HG03159 (cell line): ENCODE results near the gene ADRB2.
A peak's percentile ranks its signal among the peaks of the same experiment; 100 is the strongest.

Experiments
- ATAC-seq: cut with Tn5 transposase; IDR thresholded peaks from one replicate; pipeline ENCODE4 v1.9.1; 2021; ENCODE audit warnings: mild to moderate bottlenecking, moderate library complexity; ENCODE audit not compliant: unreplicated experiment

Gene ADRB2

DNA sequence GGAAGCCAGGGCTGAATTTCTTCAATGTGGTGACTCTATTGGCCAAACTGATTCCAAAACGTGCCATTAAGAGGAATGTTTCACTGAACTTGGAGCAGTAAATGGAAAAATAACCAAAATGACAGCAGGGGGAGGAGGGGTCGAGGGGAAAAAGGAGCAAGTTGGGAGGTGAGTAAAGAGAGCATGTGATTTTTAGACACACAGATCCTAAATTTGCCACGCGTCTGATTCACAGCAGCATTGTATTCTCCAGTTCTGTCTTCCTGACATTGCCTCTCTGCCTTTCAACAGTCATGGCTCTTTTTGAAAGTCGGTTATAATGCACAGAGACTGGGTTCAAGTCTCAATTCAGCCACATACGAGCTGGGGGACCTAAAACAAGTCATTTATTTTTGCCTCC is 22.0 kb upstream of the ADRB2 start:
- no peak for ATAC-seq

GRCh38 chr5:148805326-148806290 is 20.8 kb upstream of the ADRB2 start:
- ATAC-seq, result peak; percentile 31

DNA sequence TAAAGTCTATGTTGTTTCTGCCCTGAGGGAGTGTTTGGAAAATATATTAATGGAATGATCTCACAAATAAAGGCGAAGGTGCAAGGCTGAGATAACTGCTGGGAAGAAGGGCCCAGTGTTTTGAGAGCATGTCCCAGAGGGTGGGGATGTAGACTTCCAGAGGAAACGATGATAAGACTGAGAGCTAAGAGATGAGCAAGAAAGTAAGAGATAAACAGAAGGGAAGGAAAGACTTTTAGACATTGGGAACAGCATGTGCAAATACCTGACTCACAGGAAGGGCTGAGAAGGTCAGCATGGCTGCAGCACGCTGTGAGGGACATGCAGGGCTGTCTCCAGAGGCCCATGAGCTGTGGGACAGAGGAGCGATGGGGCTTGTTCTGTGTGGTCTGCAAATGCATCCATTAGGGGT is 19.9 kb upstream of the ADRB2 start:
- ATAC-seq, result no peak

GRCh38 chr5:148807851-148808250 is 18.6 kb upstream of the ADRB2 start:
- no peak for ATAC-seq

DNA sequence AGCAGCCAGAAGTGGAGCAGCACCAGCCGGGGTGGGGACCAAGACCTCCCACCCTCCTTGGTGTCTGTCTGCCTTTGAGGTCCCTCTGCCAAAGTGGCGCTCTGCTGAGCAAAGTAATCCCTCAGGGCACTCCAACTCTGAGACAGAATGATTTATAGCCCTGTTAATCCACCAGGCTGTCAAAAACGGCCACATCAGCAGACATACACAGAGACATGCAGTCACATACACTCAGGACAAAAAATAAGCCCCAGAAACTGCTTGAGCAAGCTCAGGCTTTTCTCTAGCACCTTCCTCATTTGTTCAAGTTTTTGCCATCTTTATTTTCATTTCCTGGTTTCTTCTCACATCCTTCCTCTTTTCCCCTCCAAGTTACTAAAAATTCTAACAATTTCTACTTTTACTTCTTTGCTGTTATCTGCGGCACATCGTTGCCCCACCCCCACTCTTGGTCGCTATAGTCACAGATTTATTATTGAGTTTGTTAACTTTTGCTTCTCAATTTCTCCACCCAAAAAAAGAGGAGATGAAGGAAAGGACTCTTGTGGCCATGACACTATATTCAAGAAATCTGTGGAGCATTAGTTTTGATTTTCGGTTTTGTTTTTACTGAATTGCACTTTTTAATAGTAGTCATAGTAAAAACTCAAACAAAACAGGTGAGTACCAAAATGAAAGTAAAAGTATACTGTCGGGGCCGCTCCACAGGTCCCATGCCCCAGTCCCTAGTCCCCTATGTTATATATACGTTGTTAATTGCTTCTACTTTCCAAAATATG is 17.4 kb upstream of the ADRB2 start:
- ATAC-seq, result peak; percentile 72

DNA sequence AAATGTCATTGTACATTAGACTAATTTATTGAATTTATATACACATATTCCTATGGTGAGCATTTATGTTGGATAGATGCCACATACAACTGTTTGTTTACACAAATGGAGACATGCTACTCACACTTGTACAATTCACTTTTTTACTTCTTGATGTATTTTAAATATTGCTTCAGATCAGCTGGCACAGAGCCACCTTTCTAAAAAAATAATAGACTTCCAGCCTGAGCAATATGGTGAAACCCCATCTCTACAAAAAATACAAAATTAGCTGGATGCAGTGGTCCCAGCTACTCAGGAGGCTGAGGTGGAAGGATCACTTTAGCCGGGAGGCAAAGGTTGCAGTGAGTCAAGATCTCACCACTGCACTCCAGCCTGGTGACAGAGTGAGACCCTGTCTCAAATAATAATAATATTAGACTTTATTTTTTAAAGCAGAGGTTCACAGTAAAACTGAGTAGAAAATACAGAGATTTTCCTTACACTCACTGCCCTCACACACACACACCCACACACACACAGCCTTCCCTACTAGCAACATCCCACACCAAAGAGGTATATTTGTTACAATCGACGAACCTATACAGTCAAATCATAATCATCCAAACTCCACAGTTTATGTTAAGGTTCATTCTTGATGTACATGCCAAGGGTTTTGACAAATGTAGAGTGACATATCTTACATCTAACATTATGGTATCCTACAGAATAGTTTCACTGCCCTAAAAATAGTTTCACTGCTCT is 16.5 kb upstream of the ADRB2 start:
- no peak for ATAC-seq

GRCh38 chr5:148810823-148811222 is 15.6 kb upstream of the ADRB2 start:
- no peak for ATAC-seq

- ATAC-seq, result no peak
These were observed 14.7 kb upstream of the ADRB2 start for GRCh38 chr5:148811756-148812155.

DNA sequence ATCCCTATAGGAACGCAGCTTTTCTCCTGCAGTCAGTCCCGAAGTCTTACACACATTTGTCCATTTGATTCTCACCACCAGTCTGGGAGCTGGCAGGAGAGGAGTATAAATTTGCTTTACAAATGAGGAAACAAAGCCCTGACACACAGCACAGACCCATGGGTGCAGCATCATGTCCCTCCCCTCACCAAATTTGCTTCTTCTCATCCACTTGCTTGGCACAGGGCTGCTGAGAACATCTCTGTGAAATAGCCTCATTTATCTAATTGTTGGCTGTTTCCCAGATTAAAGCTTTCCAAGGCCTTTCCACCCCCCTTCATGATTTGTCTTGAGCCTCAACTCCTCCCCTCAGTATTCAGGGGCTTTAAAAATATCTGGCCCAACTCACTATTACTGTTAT is 11.3 kb upstream of the ADRB2 start:
- no peak for ATAC-seq

GRCh38 chr5:148815578-148815977 is 10.8 kb upstream of the ADRB2 start:
- no peak for ATAC-seq

GRCh38 chr5:148816357-148816756 is 10.1 kb upstream of the ADRB2 start:
- ATAC-seq, result peak; percentile 75

DNA sequence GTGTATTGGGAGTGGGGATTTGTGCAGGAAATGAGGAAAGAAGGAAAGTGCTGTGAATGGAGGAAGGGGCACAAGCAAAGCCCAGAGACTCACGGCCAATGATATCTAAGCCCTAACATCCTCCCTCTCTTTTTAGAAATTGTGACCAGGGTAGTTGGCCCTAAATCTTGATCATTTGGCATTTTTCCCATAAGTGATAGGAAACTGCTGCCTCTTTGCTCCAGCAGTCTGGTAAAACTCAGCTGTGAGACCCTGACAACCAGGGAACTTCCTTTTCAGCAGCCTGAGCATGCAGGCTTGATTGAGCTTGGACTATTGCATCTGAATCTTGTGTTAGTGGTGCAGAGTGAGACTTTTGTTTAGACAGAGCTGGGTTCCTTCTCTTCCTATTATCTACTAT is 9.6 kb upstream of the ADRB2 start:
- ATAC-seq, result no peak

GRCh38 chr5:148817606-148818005 is 8.8 kb upstream of the ADRB2 start:
- no peak for ATAC-seq

GRCh38 chr5:148820461-148821395 is 5.7 kb upstream of the ADRB2 start:
- no peak for ATAC-seq

GRCh38 chr5:148823871-148824270 is 2.5 kb upstream of the ADRB2 start:
- no peak for ATAC-seq

DNA sequence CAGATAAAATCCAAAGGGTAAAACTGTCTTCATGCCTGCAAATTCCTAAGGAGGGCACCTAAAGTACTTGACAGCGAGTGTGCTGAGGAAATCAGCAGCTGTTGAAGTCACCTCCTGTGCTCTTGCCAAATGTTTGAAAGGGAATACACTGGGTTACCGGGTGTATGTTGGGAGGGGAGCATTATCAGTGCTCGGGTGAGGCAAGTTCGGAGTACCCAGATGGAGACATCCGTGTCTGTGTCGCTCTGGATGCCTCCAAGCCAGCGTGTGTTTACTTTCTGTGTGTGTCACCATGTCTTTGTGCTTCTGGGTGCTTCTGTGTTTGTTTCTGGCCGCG is 727 bp upstream of the ADRB2 start:
- no peak for ATAC-seq

DNA sequence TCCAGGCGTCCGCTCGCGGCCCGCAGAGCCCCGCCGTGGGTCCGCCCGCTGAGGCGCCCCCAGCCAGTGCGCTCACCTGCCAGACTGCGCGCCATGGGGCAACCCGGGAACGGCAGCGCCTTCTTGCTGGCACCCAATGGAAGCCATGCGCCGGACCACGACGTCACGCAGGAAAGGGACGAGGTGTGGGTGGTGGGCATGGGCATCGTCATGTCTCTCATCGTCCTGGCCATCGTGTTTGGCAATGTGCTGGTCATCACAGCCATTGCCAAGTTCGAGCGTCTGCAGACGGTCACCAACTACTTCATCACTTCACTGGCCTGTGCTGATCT is 294 bp downstream of the ADRB2 start:
- ATAC-seq, result peak; percentile 25

DNA sequence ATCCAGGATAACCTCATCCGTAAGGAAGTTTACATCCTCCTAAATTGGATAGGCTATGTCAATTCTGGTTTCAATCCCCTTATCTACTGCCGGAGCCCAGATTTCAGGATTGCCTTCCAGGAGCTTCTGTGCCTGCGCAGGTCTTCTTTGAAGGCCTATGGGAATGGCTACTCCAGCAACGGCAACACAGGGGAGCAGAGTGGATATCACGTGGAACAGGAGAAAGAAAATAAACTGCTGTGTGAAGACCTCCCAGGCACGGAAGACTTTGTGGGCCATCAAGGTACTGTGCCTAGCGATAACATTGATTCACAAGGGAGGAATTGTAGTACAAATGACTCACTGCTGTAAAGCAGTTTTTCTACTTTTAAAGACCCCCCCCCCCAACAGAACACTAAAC is 1.3 kb downstream of the ADRB2 start:
- ATAC-seq, result no peak

- no peak for ATAC-seq
These were observed 2.3 kb downstream of the ADRB2 start for GRCh38 chr5:148828511-148829247.

DNA sequence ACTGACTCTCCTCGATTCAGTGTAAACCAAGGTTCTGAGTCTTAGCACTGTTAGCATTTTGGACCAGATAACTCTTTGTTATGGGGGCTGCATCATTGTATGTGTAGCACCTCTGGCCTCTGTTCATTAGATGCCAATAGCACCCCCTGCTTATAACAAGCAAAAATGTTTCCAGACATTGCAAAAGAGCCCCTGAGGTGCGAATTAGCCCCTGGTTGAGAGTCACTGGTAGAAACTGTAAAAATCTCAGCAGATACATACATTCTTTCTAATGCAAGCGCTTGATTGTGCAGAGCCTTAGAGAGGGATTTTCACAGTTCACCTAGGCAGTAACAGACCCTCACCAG is 2.8 kb downstream of the ADRB2 start:
- ATAC-seq, result no peak
